Fibroblast of skin of back (primary cell): ENCODE results near the gene HECTD4. TPM values are rescaled to one million over a fixed set of nuclear protein-coding genes. Genes with fewer than 3 reads are reported as not detected.
"Not testable (repeated sequence)": the region's sequence is repeated elsewhere in the genome, so short reads cannot be mapped to it uniquely, and the experiment has no call there.

Experiments used
- DNase-seq: peaks from one replicate; pipeline ENCODE4 v3.0.0-alpha.2; 2013
- polyA plus RNA-seq, 2 experiments: library from polyadenylated mRNA; unstranded; fragments of 120-200 nt; gene quantifications; one replicate each; pipeline ENCODE4 v1.2.1, GENCODE V29; 2013; ENCODE audit not compliant: insufficient read length in 2 of 2

Gene HECTD4
- polyA plus RNA-seq (2013, experiment 1 of 2; ENCODE audit: insufficient read length), result 19.9 TPM
- 18.1 TPM for polyA plus RNA-seq (2013, experiment 2 of 2; ENCODE audit: insufficient read length)

DNA sequence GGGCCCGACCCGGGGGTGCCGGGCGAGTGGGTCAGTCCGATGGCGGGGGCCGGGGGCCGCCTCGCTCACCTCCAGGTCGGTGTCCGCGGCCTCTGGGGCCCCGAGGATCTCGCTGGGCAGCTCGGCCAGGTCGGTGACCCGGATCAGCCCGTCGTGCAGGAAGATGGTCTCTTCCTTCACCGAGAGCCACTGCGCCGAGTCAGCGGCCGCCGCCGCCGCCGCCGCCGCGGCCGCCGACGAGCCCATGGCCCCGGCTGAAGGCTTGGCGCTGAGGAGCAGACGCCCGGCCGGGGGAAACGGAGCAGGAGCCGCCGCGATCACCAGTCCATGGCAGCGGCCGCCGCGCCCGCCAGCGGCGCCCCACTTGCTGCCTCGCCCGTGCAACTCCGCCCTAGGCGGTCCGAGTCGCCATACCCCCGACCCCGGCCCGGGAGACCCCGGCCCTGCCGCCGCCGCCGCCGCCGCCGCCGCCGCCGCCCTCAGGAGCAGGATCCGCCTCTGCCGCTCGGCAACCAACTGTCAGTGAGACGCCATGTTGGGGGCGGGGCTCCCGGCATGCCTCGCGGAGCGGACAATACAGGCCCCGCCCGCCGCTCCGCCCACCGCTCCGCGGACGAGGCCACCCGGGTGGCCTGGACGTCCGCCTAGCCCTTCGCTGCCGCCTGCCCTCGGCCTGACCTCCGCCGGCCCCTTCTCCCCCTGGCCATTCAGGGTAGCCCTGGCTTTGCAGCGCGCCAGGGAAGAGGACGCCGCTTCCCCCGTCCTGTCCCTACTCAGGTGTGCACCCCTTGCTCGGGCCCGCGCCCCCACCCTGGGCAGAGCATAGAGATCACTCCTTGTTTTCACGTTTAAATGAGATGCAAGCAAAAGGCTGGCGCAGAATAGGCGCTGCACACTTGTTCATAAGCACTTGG, at the start of gene HECTD4:
TSS of gene HECTD4 (minus strand) at position 549 of the 914 bp plus-strand sequence. CDS start at position 246, 303 bp downstream.
- peak; percentile 87 for DNase-seq

DNA sequence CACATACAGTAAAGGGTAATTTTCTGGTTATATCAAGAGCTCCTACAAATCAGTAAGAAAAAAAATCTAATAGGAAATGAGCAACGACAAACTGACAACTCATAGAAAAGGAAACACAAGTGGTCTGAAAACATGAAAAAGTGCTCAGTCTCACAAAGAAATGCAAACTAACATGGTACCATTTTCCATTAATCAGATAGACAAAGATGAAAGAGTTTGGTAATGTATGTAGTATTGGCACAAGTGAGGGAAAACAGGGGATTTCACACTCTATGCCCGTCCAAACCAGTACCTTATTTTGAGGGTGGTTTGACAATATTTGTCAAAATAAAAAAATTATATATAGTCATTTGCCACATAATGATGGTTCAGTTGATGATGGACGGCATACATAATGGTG, 49.7 kb upstream of the HECTD4 start:
- DNase-seq, result no peak

- no peak for DNase-seq
Observed at GRCh38 chr12:112430929-112431328, 48.7 kb upstream of the HECTD4 start.

DNA sequence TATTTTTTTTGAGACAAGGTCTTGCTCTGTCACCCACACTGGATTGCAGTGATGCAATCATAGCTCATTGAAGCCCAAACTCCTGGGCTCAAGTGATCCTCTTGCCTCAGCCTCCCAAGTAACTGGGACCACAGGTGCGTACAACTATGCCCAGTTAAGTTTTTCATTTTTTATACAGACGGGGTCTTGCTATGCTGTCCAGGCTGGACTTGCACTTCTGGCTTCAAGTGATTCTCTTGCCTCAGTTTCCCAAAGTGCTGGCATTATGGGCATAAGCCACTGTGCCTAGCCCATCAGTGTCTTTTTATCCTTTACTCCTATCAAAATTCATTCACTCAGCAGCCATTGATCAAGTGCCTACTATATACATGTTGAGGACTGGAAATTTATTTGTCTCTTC, 45.5 kb upstream of the HECTD4 start:
- no peak for DNase-seq

DNA sequence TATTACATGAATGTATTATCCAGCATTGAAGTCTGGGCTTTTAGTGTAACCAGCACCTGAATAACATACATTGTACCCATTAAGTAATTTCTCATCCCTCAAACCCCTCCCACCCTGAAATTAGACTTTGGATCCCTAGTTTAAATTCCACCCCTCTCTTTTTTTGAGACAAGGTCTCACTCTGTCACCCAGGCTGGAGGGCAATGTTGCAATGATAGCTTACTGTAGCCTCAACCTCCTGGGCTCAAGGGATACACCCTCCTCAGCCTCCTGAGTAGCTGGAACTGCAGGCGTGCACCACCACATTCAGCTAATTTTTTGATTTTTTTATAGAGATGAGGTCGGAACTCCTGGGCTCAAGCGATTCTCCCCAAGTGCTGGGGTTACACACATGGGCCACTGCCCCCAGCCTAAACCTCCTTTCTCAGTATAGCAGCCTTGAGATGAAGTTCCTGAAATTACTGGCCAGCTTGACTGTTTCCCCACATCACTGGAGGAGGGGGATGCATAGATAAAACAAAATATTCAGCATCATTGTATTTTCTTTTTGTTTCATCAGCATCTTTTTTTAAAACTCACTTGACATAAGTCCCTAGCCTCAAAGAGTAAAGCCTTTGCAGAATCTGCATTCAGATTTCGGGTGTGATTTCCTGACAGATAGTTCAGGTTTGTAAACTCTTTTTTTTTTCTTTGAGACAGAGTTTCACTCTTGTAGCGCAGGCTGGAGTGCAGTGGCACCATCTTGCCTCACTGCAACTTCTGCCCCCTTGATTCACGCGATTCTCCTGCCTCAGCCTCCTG, 43.6 kb upstream of the HECTD4 start:
- no peak for DNase-seq

DNA sequence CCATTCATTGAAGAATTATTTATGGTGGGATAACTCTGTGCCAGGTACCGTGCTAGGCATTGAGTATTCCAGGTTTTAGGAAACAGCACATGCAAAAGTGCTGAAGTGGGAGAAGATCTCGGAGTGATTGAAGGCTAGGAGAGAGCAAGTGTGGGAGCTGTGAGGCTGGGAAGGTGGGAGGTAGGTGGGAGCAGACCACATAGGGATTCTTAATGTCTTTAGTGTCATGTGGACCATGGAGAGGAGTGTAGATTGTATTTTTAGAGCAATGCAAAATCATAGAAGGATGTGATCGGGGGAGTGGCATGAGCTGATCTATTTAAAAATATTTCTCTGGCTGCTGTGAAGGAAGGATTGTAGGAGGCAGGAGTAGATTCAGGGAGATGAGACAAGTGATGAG, 41.9 kb upstream of the HECTD4 start:
- DNase-seq, result no peak

DNA sequence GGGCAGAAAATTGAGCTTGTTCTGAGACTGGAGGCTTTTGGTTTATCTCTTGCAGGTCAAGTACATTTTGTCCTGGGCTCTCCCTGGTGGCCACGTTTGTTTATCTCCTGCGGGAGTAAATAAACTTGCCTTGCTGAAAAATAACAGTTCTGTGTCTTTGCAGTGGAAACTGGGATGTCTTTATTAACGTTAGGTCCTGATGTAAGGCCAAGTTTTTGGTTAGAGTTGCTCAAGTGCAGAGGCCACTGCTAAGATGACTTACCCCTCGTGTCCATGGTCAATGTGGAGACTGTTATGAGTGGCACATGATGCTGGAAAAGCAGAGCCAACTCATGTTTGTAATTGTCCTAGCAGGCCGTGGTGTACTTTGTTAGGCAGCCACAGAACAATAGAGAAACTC, 40.3 kb upstream of the HECTD4 start:
- DNase-seq, result no peak

- no peak for DNase-seq
Observed at GRCh38 chr12:112421363-112421762, 39.1 kb upstream of the HECTD4 start.

GRCh38 chr12:112420740-112421139, 38.5 kb upstream of the HECTD4 start:
- DNase-seq, result no peak

GRCh38 chr12:112419297-112420133, 37.3 kb upstream of the HECTD4 start:
- DNase-seq, result peak; percentile 85

DNA sequence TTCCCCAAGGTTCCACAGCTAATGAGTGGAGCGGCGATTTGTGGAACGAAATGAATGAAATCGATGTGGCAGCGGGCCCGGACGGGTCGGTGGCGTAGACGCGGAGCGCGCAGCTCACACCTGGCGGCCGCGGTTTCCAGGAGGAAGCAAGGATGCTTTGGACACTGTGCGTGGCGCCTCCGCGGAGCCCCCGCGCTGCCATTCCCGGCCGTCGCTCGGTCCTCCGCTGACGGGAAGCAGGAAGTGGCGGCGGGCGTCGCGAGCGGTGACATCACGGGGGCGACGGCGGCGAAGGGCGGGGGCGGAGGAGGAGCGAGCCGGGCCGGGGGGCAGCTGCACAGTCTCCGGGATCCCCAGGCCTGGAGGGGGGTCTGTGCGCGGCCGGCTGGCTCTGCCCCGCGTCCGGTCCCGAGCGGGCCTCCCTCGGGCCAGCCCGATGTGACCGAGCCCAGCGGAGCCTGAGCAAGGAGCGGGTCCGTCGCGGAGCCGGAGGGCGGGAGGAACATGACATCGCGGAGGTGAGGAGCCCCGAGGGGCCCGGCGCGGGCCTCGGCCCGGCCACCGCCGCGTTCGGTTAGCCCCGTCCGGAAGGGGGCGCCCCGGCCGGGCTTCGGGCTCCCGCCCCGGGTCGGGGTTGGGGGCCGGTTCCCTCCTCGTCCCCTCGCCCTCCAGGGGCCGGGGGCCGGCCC, 36.5 kb upstream of the HECTD4 start, which contains the start of gene PTPN11:
TSS of gene PTPN11 (plus strand) at position 340 of the 689 bp plus-strand sequence. CDS start at position 505, 165 bp downstream.
- DNase-seq, result peak; percentile 82

DNA sequence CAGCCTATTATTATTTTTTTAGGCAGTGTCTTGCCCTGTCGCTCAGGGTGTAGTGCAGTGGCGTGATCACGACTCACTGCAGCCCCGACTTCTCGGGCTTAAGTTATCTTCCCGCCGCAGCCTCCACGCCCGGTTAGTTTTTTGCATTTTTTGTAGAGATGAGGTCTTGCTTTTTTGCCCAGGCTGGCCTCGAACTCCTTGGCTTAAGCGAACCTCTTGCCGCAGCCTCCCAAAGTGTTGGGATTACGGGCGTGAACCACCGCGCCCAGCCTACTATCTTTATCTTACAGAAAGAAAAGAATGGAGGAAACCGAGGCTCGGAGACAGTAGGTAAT, 36.0 kb upstream of the HECTD4 start:
- DNase-seq, result no peak

GRCh38 chr12:112415457-112415856, 33.2 kb upstream of the HECTD4 start:
- DNase-seq, result not testable (repeated sequence)

DNA sequence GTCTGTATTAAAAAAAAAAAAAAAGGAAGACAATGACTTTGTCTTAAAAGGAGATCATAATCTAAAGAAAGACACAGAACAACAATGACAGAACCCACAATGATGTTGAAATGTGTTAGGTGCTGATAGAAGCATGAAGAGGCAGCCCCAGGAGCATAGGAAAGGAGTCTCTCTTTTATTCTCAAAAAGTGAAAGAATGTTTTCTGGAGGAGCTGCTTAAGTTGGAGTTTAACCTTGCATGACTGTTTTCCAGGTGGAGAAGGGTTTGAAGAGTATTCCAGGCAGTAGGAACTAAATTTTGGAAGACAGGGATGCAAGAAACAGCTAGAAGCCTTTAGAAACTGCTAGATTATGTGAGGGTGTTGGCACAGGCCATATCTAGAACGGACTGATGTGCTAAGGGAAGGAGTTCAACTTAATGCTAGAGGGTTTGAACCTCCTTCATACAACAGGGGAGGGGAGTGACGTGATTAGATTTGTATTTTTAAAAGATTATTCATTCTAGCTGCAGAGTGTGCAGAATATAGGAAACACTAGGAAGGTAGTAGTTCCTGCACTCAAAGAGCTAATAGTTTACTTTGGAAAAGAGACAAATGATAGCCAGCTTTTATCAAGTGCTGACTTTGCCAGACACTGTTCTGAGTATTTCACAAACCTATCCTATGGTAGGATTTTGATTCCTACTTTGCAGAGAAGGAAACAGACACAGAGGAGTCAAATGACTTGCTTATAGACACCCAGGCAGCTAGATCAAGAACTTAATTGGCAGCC, 31.8 kb upstream of the HECTD4 start:
- no peak for DNase-seq

GRCh38 chr12:112409906-112410244, 27.6 kb upstream of the HECTD4 start:
- DNase-seq, result no peak

DNA sequence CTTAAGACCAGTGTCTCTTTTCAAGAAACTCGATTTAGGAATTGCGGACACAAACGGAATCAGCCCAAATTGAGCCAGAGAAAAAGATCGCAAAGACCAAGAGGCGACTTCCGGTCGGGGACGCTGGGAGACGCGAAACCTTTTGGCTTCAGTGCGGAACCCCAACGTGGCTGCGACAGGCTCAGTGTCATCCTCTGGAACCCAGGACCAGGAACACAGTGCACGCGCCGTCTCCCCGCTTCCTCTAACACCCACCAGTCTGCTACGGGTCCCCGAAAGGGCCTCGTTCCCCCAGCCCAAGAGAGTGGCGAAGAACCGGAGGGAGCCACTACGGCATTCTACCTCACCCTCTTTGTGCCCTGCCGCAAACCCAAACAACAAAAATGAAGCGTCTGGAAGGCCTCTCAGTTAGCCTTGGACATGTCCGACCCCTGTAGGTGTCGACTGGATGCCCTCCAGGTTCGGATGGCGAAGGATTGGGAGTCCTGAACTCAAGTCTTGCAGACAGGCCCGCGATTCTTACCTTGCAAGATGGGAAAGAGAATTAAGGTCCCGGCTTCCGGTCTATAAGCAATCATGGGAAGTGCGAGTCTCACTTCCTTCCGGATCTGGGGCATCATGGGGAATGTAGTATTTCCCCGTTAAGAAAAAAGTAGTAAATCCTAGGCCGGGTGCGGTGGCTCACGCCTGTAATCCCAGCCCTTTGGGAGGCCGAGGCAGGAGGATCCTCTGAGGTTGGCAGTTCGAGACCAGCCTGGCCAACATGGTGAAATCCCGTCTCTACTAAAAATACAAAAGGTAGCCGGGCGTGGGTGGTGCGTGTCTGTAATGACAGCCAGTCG, 27.1 kb upstream of the HECTD4 start, which contains the start of gene RPL6:
TSS of gene RPL6 (minus strand) at position 542 of the 842 bp plus-strand sequence. CDS start 949 bp downstream, outside the sequence.
- peak; percentile 96 for DNase-seq

GRCh38 chr12:112408621-112409020, 26.4 kb upstream of the HECTD4 start:
- no peak for DNase-seq

- not testable (repeated sequence) for DNase-seq
Observed at GRCh38 chr12:112407683-112408082, 25.5 kb upstream of the HECTD4 start.

DNA sequence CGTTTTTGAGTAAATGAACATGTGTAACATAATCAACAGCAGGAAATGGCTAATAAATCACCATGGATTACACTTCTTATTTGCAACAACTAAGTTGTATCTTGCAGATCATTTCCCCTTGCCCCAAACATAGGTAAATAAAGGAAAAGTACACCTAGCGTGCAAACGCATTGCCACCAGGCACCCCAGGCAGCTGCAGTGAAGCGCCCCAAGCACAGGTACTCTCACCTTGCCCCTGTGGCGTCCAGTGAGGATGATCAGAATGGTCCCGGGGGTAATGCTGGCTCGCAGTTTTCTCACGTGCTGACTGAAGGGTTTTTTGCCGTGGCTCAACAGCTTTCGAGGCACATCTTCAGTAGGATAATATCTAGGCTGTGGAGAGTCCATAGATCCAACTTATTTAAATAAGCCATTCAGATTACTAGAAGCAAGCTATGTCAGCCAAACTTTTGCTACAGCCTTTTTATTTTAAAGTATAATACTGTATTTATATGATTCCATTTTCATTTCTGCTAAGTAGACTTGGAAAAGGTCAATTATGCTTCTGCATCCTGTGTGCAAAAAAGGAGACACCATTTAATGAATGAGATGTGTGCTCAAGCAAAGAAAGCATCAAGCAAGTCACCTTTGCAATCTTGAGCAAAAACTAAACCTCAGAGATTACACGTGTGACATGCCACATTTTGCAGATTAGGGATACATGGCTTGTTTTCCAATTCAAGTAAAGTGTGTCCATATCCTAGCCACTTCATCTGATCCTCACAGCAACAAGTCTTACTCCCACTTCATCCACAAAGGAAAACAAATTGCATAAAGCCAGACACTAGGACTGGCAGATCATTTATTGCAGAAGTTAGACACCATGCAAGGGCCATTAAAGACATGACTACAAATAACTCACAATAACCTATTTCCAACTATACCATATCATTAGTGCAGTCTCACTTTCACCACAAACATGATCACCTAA, 24.6 kb upstream of the HECTD4 start:
- DNase-seq, result no peak
